Endometrial microvascular endothelial cells (primary cell): ENCODE results near the gene TMEM131L. TPM values are rescaled to one million over a fixed set of nuclear protein-coding genes. Genes with fewer than 3 reads are reported as not detected.
"Not testable (repeated sequence)": the region's sequence is repeated elsewhere in the genome, so short reads cannot be mapped to it uniquely, and the experiment has no call there.

ENCODE experiments used
- in situ Hi-C: cut with HindIII; loops from 2 replicates; pipeline ENCODE4 v1.10.0; 2017; ENCODE audit warnings: low sequenced_read_pairs, low pct_unique_long_range_greater_than_20kb; ENCODE audit errors: inconsistent ontology term
- total RNA-seq: library from RNA; depleted of rRNA; stranded (reverse); fragments of >200 nt; gene quantifications from one replicate; pipeline ENCODE4 v1.2.3, GENCODE V29; 2015; ENCODE audit errors: inconsistent ontology term

Gene TMEM131L
- total RNA-seq, 1 donor from 2014 or later = 21.4 TPM

DNA sequence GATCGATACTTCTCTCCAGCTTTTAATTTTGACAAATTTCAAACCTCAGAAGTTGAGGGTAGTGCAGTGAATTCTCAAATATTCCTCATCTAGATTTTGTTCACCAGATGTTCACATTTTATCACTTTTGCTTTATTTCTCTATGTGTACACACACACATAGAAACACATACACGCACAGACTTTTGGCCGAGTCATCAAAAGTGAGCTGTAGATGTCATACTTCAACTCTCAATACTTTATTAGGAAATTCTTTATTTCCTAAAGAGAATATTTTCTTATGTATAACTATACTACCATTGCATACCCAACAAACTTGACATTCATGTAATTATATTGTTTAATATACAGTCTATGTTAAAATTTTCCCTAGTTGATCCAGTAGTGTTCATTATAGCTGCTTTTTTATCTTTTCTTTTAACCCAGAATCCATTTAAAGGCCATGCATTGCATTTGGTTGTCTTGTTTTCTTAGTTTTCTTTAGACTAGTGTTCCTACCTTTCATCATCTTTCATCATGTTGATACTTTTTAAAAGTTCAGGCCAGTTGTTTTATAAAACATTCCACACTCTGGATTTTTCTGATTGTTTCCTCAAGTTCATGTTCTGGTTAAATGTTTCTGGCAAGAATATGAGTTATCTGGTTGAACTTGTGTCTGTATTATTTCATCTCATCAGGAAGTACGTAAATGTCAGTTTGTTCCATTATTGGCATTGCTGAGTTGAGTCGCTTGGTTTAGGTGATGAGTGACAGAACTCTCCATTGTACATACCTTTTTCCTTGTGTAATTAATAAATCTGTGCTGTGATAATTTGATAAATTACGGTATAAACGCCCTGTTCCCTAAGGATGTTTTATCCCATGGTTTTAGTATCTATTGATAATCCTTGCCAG, 123.8 kb downstream of the TMEM131L start:
- in situ Hi-C loops = no loop called here

DNA sequence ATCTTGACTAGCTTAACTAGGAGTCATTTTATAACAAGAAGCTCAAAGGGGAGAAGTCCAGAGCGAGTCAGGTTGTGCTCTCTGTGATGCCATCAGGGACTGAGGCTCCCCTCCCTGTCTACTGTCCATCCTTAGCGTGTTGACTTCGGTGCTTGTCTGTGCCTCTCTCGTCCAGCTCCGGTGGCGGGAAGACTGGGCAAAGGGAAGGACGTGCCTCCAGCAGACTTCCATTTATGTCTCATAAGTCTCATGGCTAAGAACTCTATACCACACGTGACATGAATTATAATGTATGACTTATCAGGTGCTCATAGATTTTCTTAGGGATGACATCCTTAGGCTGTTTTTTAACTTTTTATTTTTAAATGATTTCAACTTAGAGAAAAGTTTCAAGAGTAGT, 125.3 kb downstream of the TMEM131L start:
- in situ Hi-C loops = no loop called here

DNA sequence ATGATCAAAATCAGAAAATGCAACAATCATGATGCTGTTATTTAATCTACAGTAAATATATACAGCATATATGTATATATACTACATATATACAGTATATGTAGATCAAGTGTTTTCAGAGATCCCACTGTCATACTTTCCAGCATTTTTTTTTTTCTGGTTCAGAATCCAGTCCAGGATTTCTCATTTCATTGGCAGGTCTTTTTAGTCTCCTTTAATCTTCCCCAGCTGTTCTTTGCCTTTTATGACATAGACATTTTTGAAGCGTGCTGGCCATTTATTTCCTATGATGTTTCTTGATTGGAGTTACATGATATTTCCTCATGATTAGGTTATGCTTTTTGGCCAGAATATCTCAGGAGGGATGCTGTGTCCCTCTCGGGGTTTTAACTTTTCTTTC, 125.9 kb downstream of the TMEM131L start:
- in situ Hi-C loops = no loop called here

DNA sequence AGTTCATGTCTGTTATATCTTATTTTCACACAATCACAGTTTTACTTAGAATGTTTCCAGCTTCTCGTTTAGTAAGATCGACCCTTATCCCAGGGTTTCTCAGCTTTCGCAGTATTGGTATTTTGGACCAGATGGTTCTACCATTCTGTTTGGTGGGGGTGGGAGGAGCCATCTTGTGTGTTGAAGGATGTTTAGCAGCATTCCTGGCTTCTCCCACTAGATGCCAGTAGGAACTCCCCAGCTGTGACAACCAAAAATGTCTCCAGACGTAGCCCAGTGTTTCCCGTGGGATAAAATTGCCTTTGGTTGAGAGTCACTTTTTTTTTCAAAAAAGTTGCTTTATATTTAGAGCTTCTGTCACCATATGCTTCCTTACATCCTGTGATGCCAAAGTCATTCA, 127.0 kb downstream of the TMEM131L start:
- in situ Hi-C loops = no loop called here

DNA sequence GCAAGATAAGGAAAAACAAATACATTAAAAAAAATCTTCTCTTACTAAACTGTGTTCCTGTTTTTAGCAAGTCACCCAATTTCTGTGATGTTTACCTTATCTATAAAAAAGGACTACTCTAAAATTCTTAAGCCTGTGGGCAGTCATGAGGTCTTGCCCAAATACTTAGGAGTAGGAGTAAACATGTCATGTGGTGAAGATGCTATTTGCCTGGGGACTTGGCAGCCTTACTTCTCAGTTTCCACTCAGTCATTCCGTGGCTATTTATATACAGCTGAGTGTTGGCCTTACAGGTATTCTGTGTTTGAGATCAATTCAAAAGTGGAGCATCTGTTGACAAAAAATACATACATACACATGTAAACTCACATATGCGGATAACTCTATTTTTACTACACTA, 128.1 kb downstream of the TMEM131L start:
- in situ Hi-C loops = no loop called here

DNA sequence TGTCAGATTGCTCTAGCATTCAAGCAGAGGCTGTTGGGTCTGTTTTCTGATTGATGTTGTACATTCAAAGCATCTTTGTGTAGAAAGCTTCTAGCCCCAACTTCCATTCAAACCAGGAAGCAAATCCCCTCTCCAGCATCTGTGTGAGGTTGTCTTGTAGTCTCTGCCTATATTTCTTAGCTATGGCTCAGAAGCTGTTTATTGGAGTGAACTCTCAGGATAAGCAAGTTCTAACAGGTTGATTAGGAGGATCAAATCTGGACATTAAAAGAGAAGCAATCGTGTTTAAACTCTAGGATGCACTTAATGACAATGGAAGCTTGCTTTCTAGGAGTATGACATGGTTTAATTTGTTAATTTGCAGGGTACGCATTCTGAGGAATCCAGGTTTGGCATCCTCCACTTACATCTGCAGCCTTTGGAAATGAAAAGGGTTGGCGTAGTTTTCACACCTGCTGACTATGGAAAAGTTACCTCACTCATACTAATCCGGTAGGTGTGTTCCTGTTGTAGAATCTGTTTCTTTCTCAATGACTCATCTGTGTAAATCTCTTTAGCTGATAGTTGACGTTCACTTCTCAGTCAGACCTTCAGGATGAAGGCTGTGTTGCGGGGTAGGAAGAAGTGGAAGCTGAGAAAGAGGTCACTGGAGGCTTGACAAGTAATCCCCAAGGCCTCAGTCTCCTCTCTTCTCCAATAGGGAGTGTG, 129.9 kb downstream of the TMEM131L start:
- in situ Hi-C loops = no loop called here

DNA sequence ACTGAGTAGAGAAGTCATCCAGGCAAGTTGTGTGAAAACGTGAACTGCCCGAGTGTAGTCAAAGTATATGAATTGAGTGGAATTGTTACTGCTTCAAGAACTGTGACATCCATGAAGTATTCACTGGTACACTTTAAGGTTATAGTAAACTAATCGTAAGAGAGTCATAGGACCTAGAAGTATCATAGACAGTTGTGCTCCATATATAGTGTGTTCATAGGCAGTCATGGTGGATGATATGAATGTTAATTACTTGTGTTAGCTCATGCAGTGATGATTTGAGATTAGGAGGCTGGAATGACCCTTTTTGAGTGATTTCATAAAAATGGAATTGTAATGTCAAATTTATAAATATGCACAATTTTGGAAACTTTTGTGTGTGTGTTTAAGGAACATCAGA, 136.6 kb downstream of the TMEM131L start:
- in situ Hi-C loops = no loop called here

DNA sequence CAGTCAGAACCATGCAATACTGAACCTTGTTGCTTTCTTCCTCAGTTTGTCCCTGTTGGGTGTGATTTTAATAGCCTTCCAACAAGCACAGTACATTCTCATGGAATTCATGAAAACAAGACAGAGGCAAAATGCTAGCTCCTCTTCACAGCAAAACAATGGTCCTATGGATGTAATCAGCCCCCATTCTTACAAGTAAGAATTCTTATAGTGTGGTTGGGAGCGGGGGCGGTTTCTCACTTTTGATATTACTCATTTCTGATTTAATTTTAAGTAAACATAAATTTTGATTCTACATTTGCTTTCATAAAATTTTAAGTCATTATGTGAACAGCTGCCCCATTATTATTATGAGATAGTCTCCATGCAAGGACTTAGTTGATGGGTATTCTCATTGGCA, 137.1 kb downstream of the TMEM131L start:
- in situ Hi-C loops = no loop called here

DNA sequence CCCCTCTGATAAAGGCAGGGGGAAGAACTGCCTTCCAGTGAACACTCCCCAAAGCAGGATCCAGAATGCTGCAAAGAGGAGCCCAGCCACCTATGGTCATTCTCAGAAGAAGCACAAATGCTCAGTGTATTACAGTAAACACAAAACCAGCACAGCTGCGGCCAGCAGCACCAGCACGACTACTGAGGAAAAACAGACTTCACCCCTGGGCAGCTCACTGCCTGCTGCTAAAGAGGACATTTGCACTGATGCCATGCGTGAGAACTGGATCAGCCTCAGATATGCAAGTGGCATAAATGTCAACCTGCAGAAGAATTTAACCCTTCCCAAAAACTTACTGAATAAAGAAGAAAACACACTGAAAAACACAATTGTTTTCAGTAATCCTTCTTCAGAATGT, 137.7 kb downstream of the TMEM131L start:
- in situ Hi-C loops = no loop called here

DNA sequence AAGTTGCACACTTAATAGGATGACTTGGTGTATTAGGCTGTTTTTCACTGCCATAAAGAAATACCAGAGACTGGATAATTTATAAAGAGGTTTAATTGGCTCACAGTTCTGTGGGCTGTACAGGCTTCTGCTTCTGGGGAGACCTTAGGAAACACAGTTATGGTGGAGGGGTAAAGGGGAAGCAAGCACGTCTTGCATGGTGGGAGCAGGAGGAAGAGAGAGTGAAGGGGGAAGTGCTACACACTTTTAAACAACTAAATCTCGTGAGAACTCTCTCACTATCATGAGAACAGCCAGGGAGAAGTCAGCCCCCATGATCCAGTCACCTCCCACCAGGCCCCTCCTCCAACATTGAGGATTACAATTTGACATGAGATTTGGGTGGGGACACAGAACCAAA, 142.9 kb downstream of the TMEM131L start:
- in situ Hi-C loops = not testable (repeated sequence)

DNA sequence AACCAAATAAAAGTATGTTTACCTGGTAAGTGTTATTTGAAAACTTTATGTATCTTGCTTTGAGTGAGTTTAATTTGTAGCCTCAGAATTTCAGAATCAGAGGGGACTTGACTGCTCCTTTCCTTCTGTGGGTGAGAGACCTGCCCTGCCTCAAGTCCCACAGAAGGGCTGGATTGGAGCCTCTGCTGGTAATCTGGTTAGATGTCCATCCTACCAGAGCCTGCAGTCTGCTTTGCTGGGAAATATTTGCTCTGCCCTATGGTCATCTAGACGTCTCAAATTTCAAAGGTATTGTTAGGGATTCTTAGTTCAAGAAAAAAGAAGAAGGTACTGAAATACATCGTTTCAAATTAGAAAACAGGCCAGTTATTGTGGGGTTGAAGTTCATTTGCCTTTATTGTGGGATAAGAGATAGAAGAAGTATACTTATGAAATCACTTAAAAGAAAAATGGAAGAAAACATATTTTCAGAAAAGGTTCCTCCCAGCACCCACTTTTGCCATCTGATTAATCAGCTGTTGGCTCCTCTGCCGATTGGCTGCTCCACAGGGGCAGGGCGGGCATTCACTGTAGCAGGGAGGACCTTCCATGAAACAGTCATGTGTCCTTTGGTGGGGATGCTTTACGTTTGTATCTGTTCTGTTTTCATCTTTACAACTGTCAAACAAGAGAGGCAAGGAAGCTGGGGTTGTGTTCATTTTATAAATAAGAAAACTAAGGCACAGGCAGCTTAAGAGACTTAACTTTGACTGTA, 144.6 kb downstream of the TMEM131L start:
- in situ Hi-C loops = no loop called here

DNA sequence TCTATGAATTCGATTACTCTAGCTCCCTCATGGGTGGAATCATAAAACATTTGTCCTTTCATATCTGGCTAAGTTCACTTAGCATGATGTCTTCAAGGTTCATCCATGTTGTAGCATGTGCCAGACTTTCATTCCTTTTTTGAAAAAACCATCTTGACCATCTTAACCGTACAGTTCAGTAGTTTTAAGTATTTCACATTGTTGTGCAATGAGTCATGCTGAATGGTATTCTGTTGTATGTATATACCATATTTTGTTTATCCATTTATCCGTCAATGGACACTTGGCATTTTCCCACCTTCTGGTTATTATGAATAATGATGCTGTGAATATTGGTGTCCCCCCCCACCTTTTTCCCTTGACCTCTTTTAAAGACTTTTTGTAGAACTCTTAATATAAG, 145.5 kb downstream of the TMEM131L start:
- in situ Hi-C loops = no loop called here

DNA sequence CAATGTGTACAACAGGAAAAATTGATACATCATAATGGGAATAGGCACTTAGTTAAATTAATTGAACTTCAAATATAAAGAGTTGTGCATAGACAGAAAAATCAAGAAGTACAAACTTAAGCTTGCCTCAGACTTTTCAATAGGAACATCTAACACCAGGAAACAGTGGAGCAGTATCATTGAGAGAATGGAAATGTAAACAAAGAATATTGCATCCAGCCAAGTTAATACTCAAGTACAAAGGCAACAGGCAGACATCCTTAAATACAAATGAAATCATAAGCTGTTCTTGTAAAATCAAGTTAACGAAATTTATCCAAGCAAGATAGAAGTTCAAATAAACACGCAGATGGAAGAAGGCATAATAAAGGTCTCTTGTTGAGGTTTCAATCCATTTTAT, 146.7 kb downstream of the TMEM131L start:
- in situ Hi-C loops = no loop called here

DNA sequence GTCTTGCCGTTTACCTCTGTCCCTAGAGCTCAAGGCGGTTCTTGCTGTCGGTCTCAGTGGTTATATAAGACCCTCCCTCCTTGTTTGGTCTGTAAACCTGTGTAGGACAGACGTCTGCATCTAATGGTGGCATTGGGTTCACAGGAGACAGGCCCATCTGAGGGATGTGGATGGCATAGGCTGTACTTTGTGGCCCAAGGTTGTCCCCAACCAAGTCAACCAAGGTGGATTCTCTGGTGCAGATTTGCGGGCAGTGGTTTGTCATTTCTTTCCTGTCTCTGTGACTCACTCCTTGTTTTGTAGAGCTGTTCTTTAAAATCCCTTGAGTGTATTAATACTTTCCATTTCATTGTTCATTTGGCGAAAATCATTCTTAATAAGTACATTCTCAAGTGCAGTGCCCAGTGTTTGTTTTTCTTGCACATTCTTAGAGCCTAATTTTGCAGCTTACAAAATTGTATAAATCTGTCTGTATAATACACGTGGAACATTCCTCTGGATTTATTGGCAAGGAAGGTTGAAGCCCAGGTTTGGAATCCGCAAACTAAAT, 149.9 kb downstream of the TMEM131L start:
- in situ Hi-C loops = no loop called here

DNA sequence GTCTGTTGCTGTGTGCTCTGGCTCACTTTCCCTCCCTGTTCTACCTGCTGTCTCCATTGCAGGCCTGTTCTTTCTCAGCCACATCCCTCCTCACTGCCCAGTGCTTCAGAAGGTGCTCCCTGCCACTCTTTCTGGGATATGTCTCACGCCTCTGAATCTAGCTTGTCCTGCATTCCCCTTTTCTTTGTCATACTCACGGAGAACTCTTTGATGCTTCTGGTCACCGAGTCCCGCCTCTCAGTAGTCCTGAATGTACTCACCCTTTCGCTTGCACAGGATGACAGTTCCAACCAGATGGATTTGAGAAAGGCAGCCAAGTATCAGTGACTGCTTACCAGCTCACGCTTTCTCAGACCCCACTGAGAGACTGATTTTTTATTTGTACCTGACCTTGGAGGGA, 152.7 kb downstream of the TMEM131L start:
- in situ Hi-C loops = no loop called here

DNA sequence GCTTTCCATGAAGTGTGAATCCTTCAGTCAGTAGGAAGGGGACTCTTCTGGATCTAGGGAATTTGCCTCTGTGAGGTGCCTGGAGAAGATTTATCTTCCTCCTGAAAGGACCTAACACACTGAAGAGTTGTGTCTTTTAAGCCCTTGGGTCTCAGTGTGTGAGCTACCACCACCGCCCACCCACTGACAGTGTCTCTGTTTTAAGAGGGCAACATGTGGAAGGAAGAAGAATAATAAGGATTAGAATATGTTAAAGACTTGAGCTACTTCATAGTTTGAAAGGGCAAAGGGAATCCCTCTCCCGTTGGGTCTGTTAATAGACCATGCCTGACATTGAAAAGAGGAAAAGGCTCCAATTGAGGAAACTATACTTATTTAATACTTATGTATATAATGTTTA, 153.7 kb downstream of the TMEM131L start:
- in situ Hi-C loops = no loop called here

DNA sequence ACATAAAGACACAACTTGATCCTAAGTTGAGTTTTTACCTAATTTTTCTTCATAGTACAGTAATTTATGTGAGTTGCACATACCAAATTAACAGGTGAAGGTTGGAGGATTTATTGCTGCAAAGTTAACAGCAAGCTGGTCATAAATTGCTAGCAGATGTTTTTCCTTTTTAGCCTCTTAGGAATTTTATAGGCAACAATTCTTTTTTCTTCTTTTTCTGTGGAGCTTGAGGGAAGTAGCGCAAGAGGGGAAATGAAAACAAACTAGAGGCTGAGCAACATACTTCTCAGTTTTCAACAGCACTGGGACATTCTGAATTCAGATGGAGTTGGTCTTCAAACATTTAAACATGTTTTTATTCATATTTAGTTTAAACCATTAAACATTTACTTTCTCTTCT, 154.2 kb downstream of the TMEM131L start:
- in situ Hi-C loops = no loop called here

DNA sequence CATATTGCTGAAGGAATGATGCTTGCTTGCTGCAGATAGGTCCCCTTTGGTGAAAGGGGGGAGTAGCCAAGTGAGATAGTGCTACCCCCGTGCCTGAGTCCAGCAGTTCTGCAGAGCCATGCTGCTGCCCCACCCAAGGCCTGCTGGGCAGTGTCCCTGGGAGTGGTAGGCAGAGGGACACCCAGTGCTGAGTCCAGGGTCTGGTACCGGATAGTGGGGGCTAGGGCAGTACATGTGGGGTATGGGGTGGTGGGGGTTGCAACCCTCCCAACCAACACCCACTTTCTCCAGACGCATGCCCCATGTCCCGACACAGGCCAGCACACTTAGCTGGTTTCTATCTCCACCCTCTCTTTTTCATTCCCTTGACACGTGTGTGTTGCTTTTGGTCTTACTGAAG, 155.9 kb downstream of the TMEM131L start:
- in situ Hi-C loops = no loop called here

DNA sequence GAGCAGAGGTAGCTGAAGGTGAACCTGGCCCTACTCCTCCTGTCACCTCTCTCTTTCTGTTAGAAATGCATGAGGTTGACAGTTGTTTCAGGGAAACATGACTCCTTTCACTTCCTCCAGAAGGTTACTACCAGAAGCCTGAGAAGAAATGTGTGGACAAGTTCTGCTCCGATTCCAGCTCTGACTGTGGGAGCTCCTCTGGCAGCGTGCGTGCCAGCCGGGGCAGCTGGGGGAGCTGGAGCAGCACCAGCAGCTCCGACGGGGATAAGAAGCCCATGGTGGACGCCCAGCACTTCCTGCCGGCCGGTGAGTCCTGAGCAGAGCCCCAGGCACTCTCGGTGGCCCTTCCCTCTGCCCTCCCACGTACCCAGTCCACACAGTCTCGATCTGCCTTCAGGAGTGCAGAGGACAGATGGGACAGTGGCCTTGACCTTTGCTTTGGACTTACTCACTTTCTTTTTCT, 156.6 kb downstream of the TMEM131L start:
- in situ Hi-C loops = no loop called here
